Astrocyte of the cerebellum (primary cell): Measurements from ENCODE around the gene TBRG4.

Experiments used
- DNase-seq: peaks from one replicate; pipeline ENCODE4 v3.0.0-alpha.2; 2011; ENCODE audit warnings: low read depth
- H3K4me3 ChIP-seq: 2 replicates; pipeline ENCODE4 v1.5.1; 2011; ENCODE audit warnings: mild to moderate bottlenecking, low read depth, low read length, moderate library complexity
- in situ Hi-C: cut with HindIII; loops from 2 replicates; pipeline ENCODE4 v1.10.0; 2017; ENCODE audit warnings: low sequenced_read_pairs
- TF ChIP-seq, protein P1 (sequence below): IDR thresholded peaks from 2 replicates; pipeline ENCODE4 v1.5.1; 2012; ENCODE audit warnings: low read length, low read depth, moderate library complexity, mild to moderate bottlenecking; ENCODE audit errors: missing control alignments

Gene TBRG4

GRCh38 chr7:45072131-45073030, 39.1 kb downstream of the TBRG4 start:
- TF ChIP-seq, protein P1, sequence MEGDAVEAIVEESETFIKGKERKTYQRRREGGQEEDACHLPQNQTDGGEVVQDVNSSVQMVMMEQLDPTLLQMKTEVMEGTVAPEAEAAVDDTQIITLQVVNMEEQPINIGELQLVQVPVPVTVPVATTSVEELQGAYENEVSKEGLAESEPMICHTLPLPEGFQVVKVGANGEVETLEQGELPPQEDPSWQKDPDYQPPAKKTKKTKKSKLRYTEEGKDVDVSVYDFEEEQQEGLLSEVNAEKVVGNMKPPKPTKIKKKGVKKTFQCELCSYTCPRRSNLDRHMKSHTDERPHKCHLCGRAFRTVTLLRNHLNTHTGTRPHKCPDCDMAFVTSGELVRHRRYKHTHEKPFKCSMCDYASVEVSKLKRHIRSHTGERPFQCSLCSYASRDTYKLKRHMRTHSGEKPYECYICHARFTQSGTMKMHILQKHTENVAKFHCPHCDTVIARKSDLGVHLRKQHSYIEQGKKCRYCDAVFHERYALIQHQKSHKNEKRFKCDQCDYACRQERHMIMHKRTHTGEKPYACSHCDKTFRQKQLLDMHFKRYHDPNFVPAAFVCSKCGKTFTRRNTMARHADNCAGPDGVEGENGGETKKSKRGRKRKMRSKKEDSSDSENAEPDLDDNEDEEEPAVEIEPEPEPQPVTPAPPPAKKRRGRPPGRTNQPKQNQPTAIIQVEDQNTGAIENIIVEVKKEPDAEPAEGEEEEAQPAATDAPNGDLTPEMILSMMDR: no peak
- in situ Hi-C loops: no loop called here
- DNase-seq: no peak

DNA sequence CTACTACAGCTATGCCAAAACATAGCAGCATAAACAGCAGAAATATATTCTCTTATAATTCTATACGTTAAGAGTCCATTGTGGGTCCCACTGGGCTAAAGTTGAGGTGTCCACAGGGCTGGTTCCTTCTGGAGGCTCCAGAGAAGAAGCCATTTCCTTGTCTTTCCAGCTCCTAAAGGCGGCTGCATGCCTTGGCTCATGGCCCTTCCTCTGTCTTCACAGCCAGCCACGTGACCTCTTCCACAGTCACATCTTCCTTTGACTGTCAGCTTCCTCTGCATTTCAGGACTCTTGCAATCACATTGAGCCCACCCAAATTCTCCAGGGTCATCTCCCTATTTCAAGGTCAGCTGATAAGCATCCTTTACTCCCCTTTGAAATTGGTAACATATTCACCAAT, 40.0 kb downstream of the TBRG4 start:
- in situ Hi-C loops: no loop called here
- TF ChIP-seq, protein P1: no peak
- no peak for DNase-seq
- no peak overlapping the region for H3K4me3 ChIP-seq

More at GRCh38 chr7:45072131-45073030, 39.1 kb downstream of the TBRG4 start:
- H3K4me3 ChIP-seq: no peak overlapping the region

DNA sequence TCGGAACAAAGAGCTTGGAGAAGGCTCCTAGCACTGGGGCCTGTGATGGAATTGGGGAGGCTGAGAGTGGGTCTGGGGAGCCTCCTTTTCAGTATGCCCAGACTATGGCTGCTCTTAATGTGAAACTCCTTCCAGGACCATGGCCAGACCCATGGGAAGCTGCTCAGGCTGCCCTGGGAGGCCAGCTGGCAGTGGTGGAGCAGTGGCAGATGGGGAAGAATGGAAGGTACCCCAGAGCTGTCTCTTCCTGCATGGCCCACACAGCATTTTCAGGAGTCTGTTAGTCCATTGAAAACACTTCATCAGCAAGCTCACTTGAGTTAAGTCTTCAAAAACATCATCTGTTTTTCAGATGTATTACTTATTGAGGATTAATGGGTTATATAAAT, 41.2 kb downstream of the TBRG4 start:
- DNase-seq: no peak
- TF ChIP-seq, protein P1: no peak
- in situ Hi-C loops: no loop called here
- H3K4me3 ChIP-seq: no peak overlapping the region

- DNase-seq: no peak
- in situ Hi-C loops: no loop called here
- no peak overlapping the region for H3K4me3 ChIP-seq
- TF ChIP-seq, protein P1: no peak
Measured at GRCh38 chr7:45069444-45070253, 41.8 kb downstream of the TBRG4 start.

DNA sequence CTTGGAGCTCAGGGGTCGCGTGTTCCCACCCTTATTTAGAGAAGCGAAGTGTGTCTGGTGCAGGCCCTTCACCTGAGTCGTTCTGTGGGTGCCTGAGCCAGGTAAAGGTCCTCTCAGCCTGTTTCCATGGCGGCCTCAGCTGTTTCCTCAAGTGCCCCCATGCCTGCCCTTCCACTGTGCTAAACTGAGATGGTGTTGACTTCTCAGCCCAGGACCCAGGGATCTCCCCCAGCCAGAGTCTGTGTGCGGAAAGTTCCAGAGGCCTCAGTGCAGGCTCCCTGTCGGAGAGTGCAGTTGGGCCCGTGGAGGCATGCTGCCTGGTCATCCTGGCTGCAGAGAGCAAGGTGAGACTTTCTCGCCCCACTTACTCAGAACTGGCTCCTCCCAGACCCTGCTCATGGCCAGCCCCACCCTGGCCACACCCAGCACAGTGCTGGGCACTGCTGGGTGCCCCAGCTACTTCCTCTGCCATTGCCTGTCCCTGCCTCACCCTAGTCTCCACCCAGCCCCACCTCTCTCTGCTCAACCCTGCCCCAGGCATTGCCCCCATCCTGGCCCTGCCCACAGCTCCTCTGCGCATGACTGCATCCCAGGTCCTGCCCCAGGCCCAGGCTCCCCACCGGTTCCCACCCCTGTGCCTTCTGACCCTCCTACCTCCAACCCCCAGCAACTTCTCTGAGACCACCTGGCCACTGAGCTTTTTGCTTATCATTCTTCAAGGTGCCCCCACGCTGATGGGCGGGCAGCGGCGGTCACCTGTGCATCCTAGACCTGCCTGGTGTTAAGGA, 43.1 kb downstream of the TBRG4 start:
- DNase-seq: no peak
- TF ChIP-seq, protein P1: no peak
- in situ Hi-C loops: no loop called here
- no peak overlapping the region for H3K4me3 ChIP-seq

- DNase-seq: no peak
- H3K4me3 ChIP-seq: no peak overlapping the region
- TF ChIP-seq, protein P1: no peak
- in situ Hi-C loops: no loop called here
Measured at GRCh38 chr7:45067582-45067981, 43.9 kb downstream of the TBRG4 start.
